KMS-11 (cell line): ENCODE data around the gene HDAC10.

Experiments
- H2AFZ ChIP-seq: fragments of 200-600 bp; sonication (generic); 2 replicates; pipeline ENCODE4 v1.6.1; 2016; ENCODE audit warnings: antibody characterized with exemption, mixed run types, low read depth
- H3K27ac ChIP-seq: fragments of 200-600 bp; sonication (generic); 2 replicates; pipeline ENCODE4 v1.6.1; 2016; ENCODE audit warnings: mild to moderate bottlenecking, mixed run types
- H3K27me3 ChIP-seq: fragments of 200-600 bp; sonication (generic); 2 replicates; pipeline ENCODE4 v1.6.1; 2017; ENCODE audit warnings: mild to moderate bottlenecking, low read depth, mixed run types, moderate library complexity; ENCODE audit not compliant: insufficient read depth
- H3K36me3 ChIP-seq: fragments of 200-600 bp; sonication (generic); 2 replicates; pipeline ENCODE4 v1.6.1; 2017; ENCODE audit warnings: mild to moderate bottlenecking, mixed run types; ENCODE audit not compliant: insufficient read depth
- H3K4me1 ChIP-seq: fragments of 200-600 bp; sonication (generic); 2 replicates; pipeline ENCODE4 v1.6.1; 2016; ENCODE audit warnings: mild to moderate bottlenecking, low read depth, mixed run types; ENCODE audit not compliant: poor library complexity, severe bottlenecking
- H3K4me2 ChIP-seq: fragments of 200-600 bp; sonication (generic); 2 replicates; pipeline ENCODE4 v1.7.0; 2016; ENCODE audit warnings: mild to moderate bottlenecking, mixed run types
- H3K4me3 ChIP-seq: fragments of 200-600 bp; sonication (generic); IDR thresholded peaks from 2 replicates; pipeline ENCODE4 v1.6.1; 2017; ENCODE audit warnings: low read depth, low read length, mixed read lengths; ENCODE audit not compliant: insufficient read depth
- H3K79me2 ChIP-seq: fragments of 200-600 bp; sonication (generic); 2 replicates; pipeline ENCODE4 v1.6.1; 2016; ENCODE audit warnings: low read depth, mixed run types; ENCODE audit not compliant: insufficient read depth
- H3K9ac ChIP-seq: fragments of 200-600 bp; sonication (generic); 2 replicates; pipeline ENCODE4 v1.6.1; 2016; ENCODE audit warnings: mild to moderate bottlenecking, mixed run types
- H4K20me1 ChIP-seq: fragments of 200-600 bp; sonication (generic); 2 replicates; pipeline ENCODE4 v1.6.1; 2016; ENCODE audit warnings: mild to moderate bottlenecking, mixed run types; ENCODE audit not compliant: insufficient read depth
- CTCF ChIP-seq: fragments of 200-600 bp; sonication (generic); conservative IDR thresholded peaks from 2 replicates; pipeline ENCODE4 v1.6.1; 2017; ENCODE audit warnings: low read depth, mild to moderate bottlenecking, antibody characterized with exemption, low read length, moderate library complexity, mixed read lengths

The HDAC10 gene

DNA sequence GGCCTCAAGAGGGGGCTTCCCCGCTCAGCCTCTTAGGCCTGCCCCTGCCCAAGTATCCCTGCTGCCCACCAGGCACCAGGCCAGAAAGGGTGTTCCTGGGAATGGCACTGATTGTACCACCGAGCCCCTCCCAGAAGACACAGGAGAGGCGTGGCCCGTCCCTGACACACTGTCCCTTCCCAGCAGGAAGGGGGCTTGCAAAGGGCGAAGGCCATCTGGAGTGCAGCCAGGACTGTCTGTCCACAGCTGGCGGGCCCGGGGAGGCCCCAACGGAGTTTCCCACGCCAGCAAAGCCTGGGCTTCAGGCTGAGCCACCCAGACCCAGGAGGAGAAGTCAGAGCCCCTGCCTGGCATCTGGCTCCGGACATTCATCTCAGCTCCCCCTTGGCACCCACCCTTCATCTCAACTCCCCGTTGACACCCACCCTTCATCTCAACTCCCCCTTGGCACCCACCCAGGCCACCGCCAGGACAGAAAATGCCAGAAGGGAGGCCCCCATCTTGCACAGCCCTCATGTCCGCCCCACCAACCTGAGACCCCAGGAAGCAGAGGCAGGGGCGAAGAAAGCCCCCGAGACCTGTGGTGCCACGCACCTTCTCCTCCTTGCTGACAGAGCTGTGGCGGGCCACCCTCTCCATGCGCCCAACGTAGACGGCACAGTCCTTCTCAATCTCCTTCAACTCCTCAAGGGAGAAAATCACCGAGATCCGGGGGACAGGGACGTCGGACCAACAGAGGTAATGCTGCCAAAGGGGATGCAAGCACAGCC, 25.7 kb downstream of the HDAC10 start:
- H3K4me2 ChIP-seq = no peak overlapping the region
- no peaks in the 10 kb centered on the region for H3K36me3 ChIP-seq
- no peaks in the 10 kb centered on the region for H4K20me1 ChIP-seq
- no peaks in the 10 kb centered on the region for H3K4me1 ChIP-seq
- no peak overlapping the region for H3K9ac ChIP-seq
- no peak overlapping the region for H3K27ac ChIP-seq
- H3K79me2 ChIP-seq = no peaks in the 10 kb centered on the region
- H3K27me3 ChIP-seq = no peaks in the 10 kb centered on the region
- H2AFZ ChIP-seq = no peak overlapping the region
- no peak overlapping the region for H3K4me3 ChIP-seq
- no peak for TF ChIP-seq CTCF

- Histone ChIP-seq H3K4me1 (no peaks in the 10 kb centered on the region), H2AFZ (no peak overlapping the region), H3K27ac (no peak overlapping the region), H3K79me2 (no peaks in the 10 kb centered on the region), H3K9ac (no peak overlapping the region), H4K20me1 (no peaks in the 10 kb centered on the region), H3K4me2 (no peak overlapping the region), H3K36me3 (no peaks in the 10 kb centered on the region), H3K4me3 (no peak overlapping the region), H3K27me3 (no peaks in the 10 kb centered on the region)
- TF ChIP-seq CTCF = no peak
These were observed 27.0 kb downstream of the HDAC10 start for GRCh38 chr22:50224071-50224470.

DNA sequence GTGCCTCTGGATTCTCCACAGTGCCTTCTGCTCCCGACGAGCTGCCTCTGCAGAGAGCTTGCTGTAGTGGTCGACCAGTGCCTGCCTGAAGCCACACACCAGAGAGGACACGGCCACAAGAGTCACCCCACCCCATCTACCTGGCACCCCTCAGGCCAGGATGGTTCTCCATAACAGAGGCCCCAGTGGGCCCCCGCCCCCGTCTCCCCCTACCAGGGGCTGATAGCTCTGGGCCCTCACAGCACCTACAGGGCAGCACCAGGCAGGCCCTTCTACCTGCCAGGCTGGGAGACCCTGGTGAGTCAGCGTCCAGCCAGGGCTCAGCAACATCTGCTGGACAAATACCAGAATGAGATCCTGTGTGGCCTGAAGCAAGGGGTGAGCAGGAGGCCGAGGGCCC, 28.6 kb downstream of the HDAC10 start:
- Histone ChIP-seq H3K4me2 (no peak overlapping the region), H3K4me3 (no peak overlapping the region), H4K20me1 (no peaks in the 10 kb centered on the region), H2AFZ (no peak overlapping the region), H3K9ac (no peak overlapping the region), H3K36me3 (no peaks in the 10 kb centered on the region), H3K4me1 (no peaks in the 10 kb centered on the region), H3K27ac (no peak overlapping the region), H3K79me2 (no peaks in the 10 kb centered on the region), H3K27me3 (no peaks in the 10 kb centered on the region)
- TF ChIP-seq CTCF = no peak

- no peaks in the 10 kb centered on the region for H3K27me3 ChIP-seq
- H4K20me1 ChIP-seq = no peaks in the 10 kb centered on the region
- H3K9ac ChIP-seq = no peak overlapping the region
- no peak overlapping the region for H3K27ac ChIP-seq
- no peaks in the 10 kb centered on the region for H3K4me1 ChIP-seq
- TF ChIP-seq CTCF = no peak
- H3K79me2 ChIP-seq = no peaks in the 10 kb centered on the region
- H2AFZ ChIP-seq = no peak overlapping the region
- H3K4me2 ChIP-seq = no peak overlapping the region
- no peaks in the 10 kb centered on the region for H3K36me3 ChIP-seq
- no peak overlapping the region for H3K4me3 ChIP-seq
These were observed 29.4 kb downstream of the HDAC10 start for GRCh38 chr22:50221410-50222300.
